Inferior parietal cortex (tissue), 1 donor: ENCODE measurements around the gene FOXF1.
A peak's percentile ranks its signal among the peaks of the same experiment; 100 is the strongest.

Experiments
- DNase-seq: peaks from one replicate; pipeline ENCODE4 v3.0.0-alpha.2; 2016; ENCODE audit errors: extremely low spot score

The FOXF1 gene

DNA sequence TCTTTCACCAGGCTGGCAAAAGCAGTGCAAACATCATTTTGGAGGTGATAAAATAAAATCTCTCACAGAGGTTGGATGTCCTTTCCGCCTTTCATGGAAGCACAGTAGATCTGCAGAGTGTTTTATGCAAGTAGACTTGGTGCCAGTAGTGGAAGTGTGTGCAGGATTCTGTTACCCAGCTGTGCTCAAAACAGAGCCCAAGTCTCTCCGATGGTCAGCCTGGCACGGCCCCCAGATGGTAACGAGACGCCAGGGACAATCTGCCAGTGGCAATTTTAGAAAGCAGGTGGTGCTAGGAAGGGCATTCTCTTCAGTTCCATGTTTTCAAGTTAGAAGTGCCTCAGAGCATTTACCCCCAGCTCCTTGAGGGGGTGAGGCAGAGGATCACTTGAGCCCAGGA is 46.2 kb downstream of the FOXF1 start:
- no peak for DNase-seq

DNA sequence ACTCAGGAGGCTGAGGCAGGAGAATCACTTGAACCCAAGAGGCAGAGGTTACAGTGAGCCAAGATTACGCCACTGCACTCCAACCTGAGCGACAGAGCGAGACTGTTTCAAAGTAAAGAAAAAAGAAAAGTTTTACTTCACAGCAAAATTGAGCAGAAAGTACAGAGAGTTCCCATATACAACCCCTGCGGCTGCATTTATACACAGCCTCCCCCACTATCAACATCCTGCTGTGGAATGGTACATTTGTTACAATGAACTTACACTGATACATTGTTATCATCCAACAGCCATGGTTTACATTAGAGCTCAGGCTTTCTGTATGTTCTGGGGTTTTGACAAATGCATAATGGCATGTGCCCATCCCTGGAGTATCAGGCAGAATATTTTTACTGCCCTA is 47.3 kb downstream of the FOXF1 start:
- no peak for DNase-seq

DNA sequence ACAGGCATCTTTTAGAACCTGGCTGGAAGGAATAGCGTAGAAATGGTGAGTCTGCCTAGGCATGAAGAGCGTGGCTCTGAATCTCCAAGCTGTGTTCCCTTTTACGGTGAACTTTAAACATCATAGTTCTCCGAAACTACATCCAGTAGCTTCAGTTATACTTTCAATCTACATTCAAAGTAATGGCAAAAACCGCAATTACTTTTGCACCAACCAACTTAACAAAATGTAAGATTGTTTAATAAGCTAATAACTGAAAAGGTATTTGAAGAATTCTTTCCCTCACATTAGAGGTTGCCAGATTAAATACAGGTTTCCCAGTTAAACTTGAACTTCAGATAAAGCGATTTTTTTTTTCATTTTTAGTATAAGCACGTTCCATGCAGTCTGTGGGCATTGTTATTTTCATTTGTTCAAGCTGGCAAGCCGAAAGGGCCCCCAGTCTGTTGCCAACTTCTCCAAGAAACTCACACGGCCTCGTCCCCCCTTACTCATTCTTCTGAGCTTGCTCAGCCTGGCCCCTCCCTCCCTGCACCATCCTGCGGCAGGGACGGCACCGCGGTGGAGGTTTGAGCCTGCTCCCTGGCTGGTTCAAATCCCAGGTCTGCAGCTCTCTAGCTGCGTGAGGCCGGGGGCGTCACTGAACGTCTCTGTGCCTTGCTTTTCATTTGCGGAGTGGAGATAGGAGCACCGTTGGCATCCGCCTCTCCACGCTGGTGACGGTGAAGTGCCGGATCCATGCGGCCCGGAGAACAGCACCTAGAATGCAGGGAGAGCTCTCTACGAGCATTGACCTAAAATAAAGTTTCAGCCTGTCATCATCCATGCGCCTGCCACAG is 48.2 kb downstream of the FOXF1 start:
- DNase-seq, result no peak

DNA sequence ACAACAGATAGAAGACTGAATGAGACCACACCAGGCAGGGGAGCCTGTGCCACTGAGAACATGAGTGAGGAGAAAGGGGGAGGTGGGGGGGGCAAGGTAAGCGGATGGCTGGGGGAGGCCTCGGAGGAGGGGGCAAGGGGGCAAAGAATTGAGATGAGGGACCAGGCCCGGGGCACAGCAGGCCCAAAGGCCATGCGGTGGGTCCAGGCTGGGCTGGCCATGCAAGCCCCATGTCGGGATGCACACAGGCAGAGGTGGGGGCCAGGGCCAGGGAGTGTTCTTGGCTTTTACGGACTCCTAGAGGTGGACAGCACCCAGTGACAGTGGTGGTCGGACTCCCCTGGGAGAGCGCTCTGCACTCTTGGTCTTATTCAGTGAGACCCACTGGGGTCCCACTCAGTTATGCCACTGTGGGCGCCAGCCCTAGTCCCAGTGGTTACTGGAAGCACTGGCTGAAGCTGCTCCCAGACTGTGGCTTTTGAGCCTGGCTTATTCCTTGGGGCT is 49.5 kb downstream of the FOXF1 start:
- DNase-seq, result no peak

DNA sequence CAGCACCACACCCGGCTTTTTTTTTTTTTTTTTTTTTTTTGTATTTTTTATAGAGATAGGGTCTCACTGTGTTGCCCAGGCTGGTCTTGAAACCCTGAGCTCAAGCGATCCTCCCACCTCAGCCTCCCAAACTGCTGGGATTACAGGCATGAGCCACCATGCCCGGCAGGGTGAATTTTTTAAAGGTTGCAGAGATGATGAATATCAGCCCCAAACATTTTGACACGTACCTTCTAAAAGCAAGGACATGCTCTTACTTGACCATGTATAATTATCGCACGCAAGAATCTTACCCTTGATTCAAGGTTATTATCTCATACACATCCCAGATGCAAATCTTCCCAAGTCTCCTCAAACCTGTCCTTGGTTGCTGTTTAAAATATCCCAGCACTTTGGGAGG is 52.0 kb downstream of the FOXF1 start:
- no peak for DNase-seq

DNA sequence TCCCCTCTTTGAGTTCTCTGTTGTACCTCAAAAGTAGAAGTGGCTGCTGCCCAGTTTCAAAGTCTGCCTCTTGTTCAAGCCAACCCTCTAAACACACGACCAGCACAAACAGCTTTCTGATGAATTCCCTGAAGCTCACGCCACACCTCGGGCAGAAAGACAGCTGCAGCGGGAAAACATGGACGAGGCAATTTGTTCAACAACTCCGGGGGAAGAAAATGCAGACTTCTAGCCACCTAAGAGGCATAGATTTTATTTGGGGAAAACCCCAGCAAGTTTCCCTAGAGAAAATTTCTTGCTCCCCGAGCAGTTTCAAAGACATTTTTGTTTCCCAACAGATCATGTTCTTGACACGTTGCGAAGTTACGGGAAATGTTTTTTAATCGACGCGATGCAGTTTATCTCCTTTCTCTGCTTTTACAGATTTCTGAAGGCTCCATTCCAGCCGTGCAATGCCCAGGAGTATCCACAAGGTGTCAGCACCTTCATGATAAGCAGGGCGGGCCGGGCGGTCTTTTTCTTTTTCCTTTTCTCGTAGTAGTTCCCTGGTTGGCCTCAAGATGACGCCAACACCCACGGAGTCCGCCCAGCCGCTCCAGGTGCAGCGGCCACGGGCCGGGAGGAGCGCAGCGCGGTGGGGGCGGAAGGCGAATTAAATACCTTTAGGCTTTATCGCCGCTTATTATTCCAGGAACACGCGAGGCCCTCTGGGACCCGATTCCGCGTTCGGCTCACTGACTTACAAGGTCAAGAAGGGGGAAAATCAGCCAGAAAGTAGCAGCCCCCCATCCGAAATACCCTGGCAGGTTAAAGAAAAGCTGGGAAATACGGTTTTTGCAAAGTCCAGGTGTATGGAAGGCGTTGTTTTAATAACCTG is 53.4 kb downstream of the FOXF1 start:
- DNase-seq, result peak; percentile 94
